ENCODE measurements around the gene RCN2. TPM values are rescaled to one million over a fixed set of nuclear protein-coding genes. Genes with fewer than 3 reads are reported as not detected.

Gene RCN2
- total RNA-seq, 1 donor, result 7.0 TPM

DNA sequence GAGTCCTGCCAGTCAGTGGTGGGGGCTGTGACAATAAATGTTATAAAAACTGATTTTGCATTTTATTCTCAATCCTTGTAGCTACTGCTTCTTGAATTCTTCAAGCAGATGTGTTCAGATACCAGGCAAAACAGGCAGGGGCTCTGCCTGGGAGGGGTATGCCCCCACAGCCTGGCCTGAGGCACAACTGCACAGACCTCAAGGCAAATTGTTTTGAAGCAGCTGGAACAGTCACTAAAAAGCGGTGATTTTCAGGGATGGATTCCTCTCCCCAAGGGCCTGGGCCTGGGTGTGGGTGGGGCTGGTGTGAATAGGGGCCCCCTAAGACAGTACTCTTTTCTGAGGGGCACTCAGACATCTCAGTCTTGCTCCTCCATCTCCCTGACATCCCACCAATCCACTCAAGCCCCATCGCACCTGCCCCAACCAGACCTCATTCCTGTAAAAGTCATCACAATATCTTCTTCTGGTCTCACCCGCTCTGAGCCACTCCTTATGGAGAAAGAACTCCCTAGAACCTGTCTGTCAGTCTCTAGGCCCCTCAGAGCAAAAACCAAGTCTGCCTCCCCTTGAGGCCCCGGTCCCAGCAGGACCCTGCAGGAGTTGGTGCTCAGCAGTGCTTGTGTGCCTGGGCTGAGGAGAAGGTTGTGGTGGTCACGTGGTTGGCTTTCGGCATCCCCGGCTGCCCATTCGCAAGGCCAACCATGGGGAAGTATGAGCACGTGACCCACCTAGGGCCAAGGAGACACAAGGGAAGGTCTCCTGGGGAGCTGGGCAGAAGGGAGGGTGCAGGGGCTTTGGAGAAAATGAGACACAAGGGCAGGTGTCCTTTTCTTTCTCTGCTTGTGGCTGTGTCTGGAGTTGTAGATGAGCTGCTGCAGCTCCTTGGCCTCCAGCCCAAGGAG, 60.4 kb downstream of the RCN2 start:
- DNase-seq (ENCODE audit: low read depth in 2 of 3, low spot score in 2 of 3), result no peak

DNA sequence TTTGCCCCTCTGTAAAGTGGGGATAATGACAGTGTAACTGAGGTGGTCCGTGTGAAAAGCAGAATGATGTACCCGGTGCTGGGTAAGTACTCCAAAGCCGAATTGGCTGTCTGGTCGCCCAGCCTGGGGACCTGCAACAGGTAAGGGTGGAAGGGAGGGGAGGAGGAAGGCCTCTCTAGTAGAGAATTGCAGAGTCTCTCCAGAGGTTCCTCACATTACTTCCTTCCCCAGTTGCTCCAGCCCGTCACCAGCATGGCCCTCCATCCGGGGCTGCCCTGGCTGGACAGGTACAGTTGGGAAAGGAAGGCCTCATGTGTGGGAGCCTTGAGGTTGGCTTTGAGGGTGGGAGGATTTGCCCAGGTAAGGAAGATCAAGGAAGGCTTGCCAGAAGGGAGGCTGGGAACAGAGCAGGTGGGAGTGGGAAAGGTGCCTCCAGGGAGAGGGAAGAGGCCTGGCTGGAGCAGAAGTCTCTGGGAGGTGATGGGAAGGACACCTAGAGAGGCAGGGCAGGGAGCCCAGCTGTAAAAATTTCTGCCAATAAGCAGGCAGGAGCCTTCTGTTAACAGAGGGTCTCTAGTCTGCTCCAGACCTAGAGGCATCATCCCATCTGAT, 61.7 kb downstream of the RCN2 start:
- no peak for DNase-seq (ENCODE audit: low read depth in 2 of 3, low spot score in 2 of 3)

DNA sequence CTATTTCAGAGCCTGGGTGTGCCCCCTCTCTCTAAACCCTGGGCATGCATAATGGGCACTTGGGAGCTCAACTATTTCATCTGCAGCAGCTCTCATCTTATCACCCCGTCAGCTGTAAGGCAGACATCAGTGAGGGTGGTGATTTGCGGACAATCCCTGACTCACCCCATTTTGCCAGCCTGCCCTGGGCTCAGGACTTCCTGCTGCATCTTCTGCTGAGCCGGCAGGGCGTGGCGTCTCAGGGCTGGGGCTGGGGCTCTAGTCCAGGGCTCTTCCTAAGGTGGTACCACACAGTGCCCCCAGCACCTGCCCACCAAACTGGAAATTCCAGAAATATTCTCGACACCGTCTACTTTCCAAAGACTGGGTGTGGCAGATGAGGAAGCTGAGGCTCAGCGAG, 62.5 kb downstream of the RCN2 start:
- no peak for DNase-seq (ENCODE audit: low read depth in 2 of 3, low spot score in 2 of 3)

DNA sequence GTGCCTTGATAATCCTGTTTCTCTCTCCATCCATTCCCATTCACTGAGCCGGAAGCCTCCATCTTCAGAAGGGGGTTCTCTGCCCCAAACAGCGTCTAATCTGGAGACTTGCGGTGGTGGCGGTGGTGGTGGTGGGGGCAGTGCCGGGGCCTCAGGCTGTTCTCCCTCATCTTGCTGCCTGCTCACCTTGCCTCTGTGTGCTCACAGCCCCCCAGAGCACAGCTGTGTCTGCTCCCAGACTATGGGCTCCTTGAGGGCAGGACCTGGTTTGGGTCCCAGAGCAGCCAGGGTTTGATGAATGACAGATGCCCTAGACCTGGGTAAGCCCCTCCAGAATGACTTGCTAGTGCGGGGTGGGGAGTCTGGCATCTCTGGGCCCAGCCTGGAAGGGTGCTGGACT, 62.9 kb downstream of the RCN2 start:
- no peak for DNase-seq (ENCODE audit: low read depth in 2 of 3, low spot score in 2 of 3)

DNA sequence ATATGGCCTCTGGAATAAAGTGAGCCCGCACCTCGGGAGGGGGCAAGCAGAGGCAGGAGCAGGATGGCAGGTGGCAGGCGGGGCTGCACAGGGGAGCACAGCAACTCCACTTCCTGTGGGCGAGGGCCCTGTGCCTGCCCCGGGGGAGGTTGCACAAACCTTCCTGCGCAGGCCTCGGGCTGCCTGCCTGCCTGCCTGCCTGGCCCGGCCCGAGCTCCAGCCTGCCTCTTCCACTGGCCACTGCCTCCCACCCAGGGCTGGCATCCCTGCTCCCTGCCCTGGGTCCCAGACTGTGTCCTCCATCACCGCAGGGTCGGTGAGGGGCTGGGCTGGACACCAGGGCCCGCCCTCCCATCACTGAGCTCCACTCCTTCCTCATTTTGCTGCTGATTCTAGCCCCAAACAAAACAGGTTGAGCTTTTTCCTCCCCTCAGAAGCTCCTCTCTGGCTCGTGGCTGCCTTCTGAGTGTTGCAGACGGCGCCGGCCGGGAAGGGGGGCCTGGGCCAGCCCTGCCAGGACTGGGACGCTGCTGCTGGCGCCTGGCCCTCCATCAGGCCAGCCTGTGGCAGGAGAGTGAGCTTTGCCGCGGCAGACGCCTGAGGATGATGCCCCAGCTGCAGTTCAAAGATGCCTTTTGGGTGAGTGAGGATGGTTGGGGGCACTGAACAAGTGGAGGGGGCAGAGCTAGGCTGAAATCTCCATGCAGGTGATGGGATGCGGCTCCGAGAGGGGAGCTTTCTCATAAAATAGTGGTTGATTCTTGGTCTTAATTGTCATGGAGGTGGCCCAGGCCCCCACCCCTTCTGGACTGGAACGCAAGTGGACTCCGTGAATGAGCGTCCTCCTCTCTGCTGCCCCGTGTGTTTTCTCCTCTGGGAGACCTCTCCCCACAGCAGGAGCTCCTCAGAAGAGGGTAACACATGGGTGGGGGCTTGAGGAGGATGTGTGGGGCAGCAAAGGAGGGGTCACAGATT, 63.7 kb downstream of the RCN2 start, which contains the start of gene PSTPIP1:
PSTPIP1 (plus strand) TSS at position 156 of the 975 bp plus-strand sequence; CDS start at position 604, 448 bp downstream.
- DNase-seq (ENCODE audit: low read depth in 2 of 3, low spot score in 2 of 3), result peak; percentile 37 to 73 (median 50)

DNA sequence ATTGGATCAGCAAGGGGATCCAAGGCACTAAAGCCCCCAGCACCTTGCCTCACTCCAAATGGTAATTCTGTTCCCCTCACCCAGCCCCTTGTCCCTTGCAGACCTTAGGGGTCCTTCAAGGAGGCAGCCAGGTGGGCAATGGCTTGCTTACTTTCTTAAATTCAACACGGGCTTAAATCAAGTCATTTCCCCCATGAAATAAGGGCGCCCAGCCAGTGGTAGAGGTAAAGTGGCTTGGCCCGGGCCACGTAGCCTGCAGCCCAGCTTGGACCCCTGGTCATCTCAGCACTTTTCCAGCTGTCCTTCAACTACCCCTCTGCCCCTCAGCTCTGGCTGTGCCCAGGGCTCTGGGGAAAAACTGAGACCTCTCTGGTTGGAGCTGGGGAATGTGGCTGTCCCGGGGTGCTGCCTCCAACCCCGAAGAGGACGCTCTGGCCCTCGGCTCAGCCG, 64.6 kb downstream of the RCN2 start:
- no peak for DNase-seq (ENCODE audit: low read depth in 2 of 3, low spot score in 2 of 3)

DNA sequence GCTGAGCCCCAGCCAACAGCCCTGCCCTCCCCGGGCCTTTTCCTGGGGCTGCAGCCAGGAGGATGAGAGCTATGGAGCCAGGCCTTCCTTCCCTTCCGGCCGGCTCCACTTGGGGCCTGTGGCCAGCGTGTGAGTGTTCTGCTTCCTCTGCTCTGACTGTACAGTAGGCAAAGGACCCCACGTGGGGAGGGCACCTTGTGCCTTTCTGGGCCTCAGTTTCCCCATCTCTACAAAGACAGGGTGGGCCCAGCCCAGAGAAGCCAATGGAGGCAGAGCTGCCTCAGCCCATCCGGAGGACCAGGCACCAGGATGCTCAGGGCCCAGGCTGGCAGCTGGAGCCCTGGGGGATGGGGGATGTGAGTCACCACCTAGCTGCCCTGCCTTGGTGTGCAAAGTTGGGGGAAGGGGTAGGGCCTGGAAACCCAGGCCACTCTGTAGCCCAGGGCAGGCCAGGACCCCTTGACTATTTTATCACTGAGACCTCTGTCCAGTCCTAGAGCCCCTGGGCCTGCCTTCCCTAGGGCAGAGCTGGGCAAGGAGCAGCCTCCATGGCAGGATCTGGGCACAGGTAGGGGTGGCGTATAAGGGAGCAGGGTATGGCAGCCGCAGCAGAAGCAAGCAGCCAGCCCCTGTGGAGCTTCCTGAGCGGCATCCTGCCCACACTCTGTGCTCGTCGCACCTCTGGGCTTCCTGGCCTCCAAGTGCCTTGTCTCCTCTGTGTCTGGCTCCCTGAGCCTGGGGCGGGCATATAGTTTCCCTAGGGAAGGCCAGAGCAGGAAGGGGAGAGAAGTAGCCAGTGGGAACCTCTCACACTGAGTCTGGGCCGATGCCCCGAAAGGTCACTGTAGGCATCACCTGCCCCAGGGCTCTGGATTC, 65.2 kb downstream of the RCN2 start:
- no peak for DNase-seq (ENCODE audit: low read depth in 2 of 3, low spot score in 2 of 3)

DNA sequence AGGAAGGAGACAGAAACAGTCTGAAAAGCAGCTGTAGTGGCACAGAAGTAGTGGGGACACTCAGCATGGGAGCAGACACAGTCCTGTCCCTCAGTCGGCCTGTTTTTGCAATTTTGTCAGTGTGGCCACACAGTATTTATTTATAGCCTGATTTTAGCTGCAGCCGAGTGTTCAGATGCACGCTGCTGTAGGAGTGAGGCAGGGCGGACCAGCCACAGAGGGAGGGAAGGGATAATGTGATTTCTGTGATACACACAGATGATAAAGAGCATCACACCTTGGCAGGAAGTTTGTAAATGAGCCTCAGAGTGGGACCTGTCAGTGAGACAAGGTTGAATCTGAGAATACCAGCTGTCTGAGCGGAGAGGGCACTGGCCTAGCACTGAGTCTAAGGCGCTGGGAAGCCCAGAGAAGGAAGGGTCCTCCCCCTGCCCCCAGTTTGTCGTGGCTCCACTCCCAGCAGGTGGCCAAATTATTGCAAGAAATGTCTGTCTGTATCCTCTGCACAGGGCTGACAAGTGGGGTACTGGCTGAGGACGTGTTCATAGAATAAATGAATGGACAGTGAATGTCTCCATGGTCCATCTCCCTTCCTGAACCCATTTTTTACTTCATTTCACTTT, 67.2 kb downstream of the RCN2 start:
- no peak for DNase-seq (ENCODE audit: low read depth in 2 of 3, low spot score in 2 of 3)

DNA sequence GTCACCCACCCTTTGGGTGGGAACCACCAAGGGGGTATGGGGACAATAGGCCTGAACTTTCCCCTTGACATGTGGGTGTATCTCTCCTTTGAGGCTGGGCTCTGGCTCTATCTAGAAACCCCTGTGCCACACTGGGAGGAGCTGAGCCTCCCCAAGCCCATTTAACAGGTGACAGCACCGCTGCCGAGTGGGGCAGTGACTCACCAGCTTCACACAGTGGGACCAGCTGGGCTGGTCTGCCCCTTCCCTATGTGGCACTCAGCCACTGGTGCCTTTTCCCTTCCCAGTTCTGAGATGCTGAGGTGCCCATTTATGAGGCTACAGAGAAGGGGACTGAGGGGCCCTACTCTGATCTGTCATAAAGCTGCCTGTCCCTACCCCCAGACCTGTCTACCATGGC, 68.4 kb downstream of the RCN2 start:
- DNase-seq (ENCODE audit: low read depth in 2 of 3, low spot score in 2 of 3), result no peak

DNA sequence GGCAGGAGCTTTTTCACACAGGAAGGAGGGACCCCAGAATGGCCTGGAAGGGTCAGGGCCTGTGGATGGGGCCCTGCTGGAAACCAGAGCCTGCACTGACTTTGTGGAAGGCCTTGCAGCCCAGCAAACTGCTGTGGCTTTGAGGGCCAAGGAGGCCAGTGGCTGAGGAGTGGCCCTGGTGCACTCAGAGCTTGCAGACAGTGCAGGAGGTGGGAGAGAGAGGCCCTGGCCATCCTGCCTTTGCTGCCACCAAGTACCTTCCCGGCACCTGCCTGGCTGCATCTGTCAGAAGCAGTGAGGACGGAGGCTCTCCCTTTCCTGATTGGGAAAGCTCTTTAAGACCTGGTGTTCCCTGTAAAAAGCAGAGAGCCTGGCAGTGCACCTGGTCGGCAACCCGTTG, 69.8 kb downstream of the RCN2 start:
- no peak for DNase-seq (ENCODE audit: low read depth in 2 of 3, low spot score in 2 of 3)

DNA sequence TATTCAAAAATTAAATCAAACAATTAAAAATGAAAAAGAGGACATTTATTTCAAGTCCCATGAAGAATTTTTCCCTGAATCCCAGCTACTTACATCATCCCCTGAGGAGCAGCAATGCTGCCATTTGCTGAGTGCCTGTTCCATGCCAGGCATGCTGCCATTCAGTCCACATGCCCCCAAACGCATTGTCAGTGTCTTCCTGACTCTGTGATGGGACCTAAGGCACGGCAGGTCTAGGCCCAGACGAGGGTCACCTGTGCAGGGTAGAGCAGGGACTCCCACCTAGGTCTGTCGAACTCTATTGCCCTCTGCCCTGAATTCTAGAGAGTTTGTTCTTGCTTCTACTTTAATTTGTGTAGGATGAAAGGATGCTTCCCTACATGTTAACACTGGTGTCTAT, 70.4 kb downstream of the RCN2 start:
- DNase-seq (ENCODE audit: low read depth in 2 of 3, low spot score in 2 of 3), result no peak

DNA sequence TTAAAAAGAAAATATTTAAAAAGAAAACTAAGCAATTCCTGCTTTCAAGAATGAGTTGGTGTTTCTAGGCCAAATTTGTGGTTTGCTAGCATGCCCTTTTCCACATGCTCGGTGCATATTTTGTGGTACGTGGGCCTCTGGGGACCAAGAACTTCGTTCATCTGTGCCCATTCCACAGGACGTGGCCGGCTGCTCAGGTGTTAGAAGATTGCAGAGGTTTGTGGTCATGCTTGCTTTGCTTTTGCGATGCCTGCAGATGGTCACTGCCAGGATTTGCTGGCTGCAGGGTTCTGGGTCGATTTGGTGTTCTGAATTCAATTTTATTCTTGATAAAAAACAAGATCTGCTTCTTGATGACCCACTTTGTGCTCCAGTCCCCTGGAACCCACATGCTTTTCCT, 70.9 kb downstream of the RCN2 start:
- no peak for DNase-seq (ENCODE audit: low read depth in 2 of 3, low spot score in 2 of 3)

DNA sequence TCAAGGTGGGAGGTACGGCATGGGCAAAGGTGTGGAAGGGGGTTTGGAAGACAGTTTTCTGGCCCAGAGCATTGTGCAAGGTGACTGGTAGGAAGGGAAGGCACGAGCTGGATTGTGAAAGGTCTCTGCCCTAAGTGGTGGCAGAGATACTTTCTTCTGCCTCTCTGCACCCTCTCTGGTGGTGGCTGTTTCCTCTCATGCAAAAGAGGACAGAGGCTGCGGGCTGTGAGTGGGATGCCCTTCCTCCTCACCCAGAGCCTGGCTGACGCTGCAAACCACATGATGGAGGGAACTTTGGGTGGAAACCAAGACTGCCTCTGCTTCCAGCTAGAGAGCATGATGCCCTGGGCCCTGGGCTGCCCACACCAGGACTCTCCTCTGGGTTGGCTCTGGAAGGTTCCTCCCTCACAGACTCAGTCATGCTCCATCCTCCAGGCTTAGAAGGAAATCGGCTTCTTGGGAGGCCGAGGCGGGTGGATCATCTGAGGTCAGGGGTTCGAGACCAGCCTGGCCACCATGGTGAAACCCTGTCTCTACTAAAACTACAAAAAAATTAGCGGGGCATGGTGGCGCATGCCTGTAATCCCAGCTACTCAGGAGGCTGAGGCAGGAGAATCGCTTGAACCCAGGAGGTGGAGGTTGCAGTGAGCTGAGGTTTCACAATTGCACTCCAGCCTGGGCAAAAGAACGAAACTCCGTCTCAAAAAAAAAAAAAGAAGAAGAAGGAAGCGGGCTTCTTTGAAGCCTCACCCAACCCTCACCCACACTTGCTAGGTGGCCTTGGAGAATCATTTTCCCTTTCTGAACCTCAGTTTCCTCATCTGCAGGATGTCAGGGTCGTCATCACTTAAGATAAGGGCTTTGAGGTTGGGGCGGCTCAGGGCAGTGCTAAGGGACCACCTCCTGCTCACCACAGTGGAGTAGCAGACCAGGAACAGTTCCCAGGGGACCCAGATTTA, 71.7 kb downstream of the RCN2 start:
- peak in 2 of 3 donors; percentile 47 to 67 for DNase-seq (ENCODE audit: low read depth in 2 of 3, low spot score in 2 of 3)

Small RNAs within 50 kb of the gene (small RNA-seq; reads per million reads assigned to genes)
- not detected for gene RN7SL278P

Other genes starting within 250 kb of the RCN2 start
- gene SCAPER, start 26.4 kb upstream of the RCN2 start, total RNA-seq, result 9.4 TPM
- gene PSTPIP1, start 63.4 kb downstream of the RCN2 start, total RNA-seq, result 23.4 TPM
- 182 TPM for gene TSPAN3, start 139.4 kb downstream of the RCN2 start, total RNA-seq